ENCODE measurements around the gene RAD23B. TPM values are rescaled to one million over a fixed set of nuclear protein-coding genes. Genes with fewer than 3 reads are reported as not detected.

Gene RAD23B
- total and polyA plus RNA-seq, 2 of the 13 experiments (the other 11 are each of a cell fraction or from before 2014, with no cell fraction given): 133 to 156 TPM

DNA sequence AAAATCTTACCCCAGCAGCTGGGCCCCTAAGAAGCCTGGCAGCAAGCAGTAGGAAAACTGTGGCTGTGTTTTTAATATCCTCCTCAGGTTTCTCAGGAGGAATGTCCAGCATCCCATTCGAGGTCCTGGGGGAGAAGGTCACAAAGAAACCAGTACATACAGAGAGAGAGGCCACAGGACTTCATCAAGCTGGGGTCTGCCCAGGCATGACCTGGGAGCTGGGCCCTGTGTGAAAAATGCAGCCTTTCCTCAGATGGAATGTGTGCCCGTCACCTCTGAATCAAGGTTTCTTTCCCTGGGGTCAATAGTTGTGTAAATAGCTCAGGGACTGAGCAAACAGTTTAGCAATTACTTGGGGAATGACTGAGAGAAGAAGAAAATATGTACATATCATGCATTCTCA, 33.9 kb upstream of the RAD23B start (continued):
- TF ChIP-seq, protein P1, sequence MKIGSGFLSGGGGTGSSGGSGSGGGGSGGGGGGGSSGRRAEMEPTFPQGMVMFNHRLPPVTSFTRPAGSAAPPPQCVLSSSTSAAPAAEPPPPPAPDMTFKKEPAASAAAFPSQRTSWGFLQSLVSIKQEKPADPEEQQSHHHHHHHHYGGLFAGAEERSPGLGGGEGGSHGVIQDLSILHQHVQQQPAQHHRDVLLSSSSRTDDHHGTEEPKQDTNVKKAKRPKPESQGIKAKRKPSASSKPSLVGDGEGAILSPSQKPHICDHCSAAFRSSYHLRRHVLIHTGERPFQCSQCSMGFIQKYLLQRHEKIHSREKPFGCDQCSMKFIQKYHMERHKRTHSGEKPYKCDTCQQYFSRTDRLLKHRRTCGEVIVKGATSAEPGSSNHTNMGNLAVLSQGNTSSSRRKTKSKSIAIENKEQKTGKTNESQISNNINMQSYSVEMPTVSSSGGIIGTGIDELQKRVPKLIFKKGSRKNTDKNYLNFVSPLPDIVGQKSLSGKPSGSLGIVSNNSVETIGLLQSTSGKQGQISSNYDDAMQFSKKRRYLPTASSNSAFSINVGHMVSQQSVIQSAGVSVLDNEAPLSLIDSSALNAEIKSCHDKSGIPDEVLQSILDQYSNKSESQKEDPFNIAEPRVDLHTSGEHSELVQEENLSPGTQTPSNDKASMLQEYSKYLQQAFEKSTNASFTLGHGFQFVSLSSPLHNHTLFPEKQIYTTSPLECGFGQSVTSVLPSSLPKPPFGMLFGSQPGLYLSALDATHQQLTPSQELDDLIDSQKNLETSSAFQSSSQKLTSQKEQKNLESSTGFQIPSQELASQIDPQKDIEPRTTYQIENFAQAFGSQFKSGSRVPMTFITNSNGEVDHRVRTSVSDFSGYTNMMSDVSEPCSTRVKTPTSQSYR (CRISPR knock-in tag; IDR thresholded peaks at IDR 0.05; ENCODE audit: borderline replicate concordance): peak; percentile 59; the same call in 1 of the 2 replicates
- TF ChIP-seq NCOA2 (CRISPR knock-in tag; IDR thresholded peaks at IDR 0.05): peak; percentile 95

DNA sequence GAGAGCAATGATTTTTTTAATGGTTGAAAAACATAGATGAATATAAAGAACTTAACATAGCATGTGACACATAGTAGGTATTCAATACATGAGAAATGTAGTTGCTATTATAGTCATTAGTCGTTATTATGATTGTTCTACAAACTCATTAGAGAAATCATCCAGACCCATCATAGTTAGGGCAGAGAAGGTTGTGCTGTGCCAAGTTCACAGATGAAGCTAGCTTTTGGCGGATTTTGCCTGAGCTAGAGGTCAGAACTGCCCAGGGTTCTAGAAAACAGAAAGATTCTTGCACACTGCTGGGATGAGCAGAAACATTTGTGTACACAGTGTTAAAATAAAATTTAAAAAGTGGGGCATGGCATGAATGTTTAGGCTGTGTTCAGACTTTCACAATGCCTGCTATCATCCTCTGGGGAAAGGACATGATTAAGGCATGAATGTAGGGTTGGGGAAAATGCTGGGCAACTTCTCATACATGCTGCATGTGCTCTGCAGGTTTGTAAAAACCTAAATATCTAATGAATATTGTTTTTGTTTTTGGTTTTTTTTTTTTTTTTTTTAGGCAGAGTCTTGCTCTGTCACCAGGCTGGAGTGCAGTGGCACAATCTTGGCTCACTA, 33.3 kb upstream of the RAD23B start:
- Histone ChIP-seq H3K36me3 (replicated peaks in 1 of 2; ENCODE audit: control insufficient read depth in 1 of 2, insufficient read depth in 2 of 2, low read length in 2 of 2) (no peaks in the 10 kb centered on the region), H3K9me3 (ENCODE audit: low read length) (no peaks in the 10 kb centered on the region), H2AFZ (ENCODE audit: low read length) (no peak overlapping the region), H3K4me3 (replicated peaks in 1 of 3; ENCODE audit: insufficient read depth in 1 of 3, low read depth in 2 of 3, low read length in 3 of 3) (0 out of 6 replicates have a peak overlapping the region, but pooled peaks of 1 of the 3 experiments have one; percentile 5), H3K4me1 (ENCODE audit: insufficient read depth, low read length) (peaks cover 77% of the 10 kb centered on the region), H3K9ac (ENCODE audit: insufficient read depth, low read depth, low read length) (no peak overlapping the region), H3K27ac (ENCODE audit: extremely low read length, insufficient read depth, low read length) (peak overlapping the region; percentile 79), H4K20me1 (ENCODE audit: insufficient read depth, low read length) (no peaks in the 10 kb centered on the region), H3K27me3 (ENCODE audit: control insufficient read depth in 1 of 2, insufficient read depth in 2 of 2, low read length in 2 of 2) (no peaks in the 10 kb centered on the region; a peak in 1 of 5 replicates), H3K4me2 (ENCODE audit: low read depth, low read length) (peak overlapping the region; percentile 65; the same call in 1 of the 2 replicates), H3K79me2 (ENCODE audit: insufficient read depth, low read length) (no peaks in the 10 kb centered on the region)
- intact Hi-C loops (cut with micrococcal nuclease; ENCODE audit: unreplicated experiment) (loop anchor here (2.0 kb wide), 1 partner anchor 33 kb away; the partner anchor contains the start of gene RAD23B), in situ Hi-C loops (cut with HindIII; ENCODE audit: extremely low pct_ligation_motif_present, low pct_unique_long_range_greater_than_20kb) (no loop called here)
- BruUV-seq (replicated peaks): no TSS peak
- CTCF ChIA-PET (ENCODE audit: low intra/inter-chr PET ratio, low total read pairs): no interaction called here
- DNase-seq (ENCODE audit: low spot score) (no peak), FAIRE-seq (no peak), ATAC-seq (peak; percentile 32)
- POLR2A ChIA-PET: interaction anchor here (0.9 to 2.7 kb wide), 8 partner anchors 9 to 296 kb away, joined by 3 to 16 read pairs (median 4); partner anchors contain the start of gene RAD23B
- 57% methylated on average over 2 of the region's 2 CpGs for WGBS (ENCODE audit: low lambda C conversion rate)
- no peak for TF ChIP-seq NFKB2 (CRISPR knock-in tag; IDR thresholded peaks at IDR 0.05; ENCODE audit: borderline replicate concordance)
- no peak for TF ChIP-seq SIN3B (IDR thresholded peaks at IDR 0.05; ENCODE audit: low read length)
- TF ChIP-seq, protein P2, sequence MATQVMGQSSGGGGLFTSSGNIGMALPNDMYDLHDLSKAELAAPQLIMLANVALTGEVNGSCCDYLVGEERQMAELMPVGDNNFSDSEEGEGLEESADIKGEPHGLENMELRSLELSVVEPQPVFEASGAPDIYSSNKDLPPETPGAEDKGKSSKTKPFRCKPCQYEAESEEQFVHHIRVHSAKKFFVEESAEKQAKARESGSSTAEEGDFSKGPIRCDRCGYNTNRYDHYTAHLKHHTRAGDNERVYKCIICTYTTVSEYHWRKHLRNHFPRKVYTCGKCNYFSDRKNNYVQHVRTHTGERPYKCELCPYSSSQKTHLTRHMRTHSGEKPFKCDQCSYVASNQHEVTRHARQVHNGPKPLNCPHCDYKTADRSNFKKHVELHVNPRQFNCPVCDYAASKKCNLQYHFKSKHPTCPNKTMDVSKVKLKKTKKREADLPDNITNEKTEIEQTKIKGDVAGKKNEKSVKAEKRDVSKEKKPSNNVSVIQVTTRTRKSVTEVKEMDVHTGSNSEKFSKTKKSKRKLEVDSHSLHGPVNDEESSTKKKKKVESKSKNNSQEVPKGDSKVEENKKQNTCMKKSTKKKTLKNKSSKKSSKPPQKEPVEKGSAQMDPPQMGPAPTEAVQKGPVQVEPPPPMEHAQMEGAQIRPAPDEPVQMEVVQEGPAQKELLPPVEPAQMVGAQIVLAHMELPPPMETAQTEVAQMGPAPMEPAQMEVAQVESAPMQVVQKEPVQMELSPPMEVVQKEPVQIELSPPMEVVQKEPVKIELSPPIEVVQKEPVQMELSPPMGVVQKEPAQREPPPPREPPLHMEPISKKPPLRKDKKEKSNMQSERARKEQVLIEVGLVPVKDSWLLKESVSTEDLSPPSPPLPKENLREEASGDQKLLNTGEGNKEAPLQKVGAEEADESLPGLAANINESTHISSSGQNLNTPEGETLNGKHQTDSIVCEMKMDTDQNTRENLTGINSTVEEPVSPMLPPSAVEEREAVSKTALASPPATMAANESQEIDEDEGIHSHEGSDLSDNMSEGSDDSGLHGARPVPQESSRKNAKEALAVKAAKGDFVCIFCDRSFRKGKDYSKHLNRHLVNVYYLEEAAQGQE (IDR thresholded peaks at IDR 0.05; ENCODE audit: borderline replicate concordance in 1 of 2, low read depth in 1 of 2, low read length in 2 of 2): no peak
- peak; percentile 70 for TF ChIP-seq ZKSCAN1 (IDR thresholded peaks at IDR 0.05; ENCODE audit: low read length)
- no peak for TF ChIP-seq BRCA1 (CRISPR knock-in tag; IDR thresholded peaks at IDR 0.05)
- 0 out of 2 replicates have a peak, but pooled peaks have one; percentile 24 for TF ChIP-seq NAIF1 (CRISPR knock-in tag; IDR thresholded peaks at IDR 0.05; ENCODE audit: borderline replicate concordance)
- no peak for TF ChIP-seq RBFOX2 (IDR thresholded peaks at IDR 0.05; ENCODE audit: low read depth, low read length)
- TF ChIP-seq KMT2A (CRISPR knock-in tag; IDR thresholded peaks at IDR 0.05): no peak
- no peak for TF ChIP-seq RARG (CRISPR knock-in tag; IDR thresholded peaks at IDR 0.05; ENCODE audit: low read depth)
- 0 out of 2 replicates have a peak, but pooled peaks have one; percentile 30 for TF ChIP-seq ZSCAN30 (CRISPR knock-in tag; IDR thresholded peaks at IDR 0.05)
- no peak for TF ChIP-seq ZNF674 (CRISPR knock-in tag; IDR thresholded peaks at IDR 0.05; ENCODE audit: low read depth)
- TF ChIP-seq ZNF160 (CRISPR knock-in tag; IDR thresholded peaks at IDR 0.05): no peak
- no peak for TF ChIP-seq STAG1 (CRISPR knock-in tag; IDR thresholded peaks at IDR 0.05)
- no peak for TF ChIP-seq KLF13 (CRISPR knock-in tag; IDR thresholded peaks at IDR 0.05)
- no peak for TF ChIP-seq KDM4B (CRISPR knock-in tag; IDR thresholded peaks at IDR 0.05)
- no peak for TF ChIP-seq CCDC6 (CRISPR knock-in tag; IDR thresholded peaks at IDR 0.05)

Measured in HepG2 (cell line).